ENCODE results near the gene MOB3B. TPM values are rescaled to one million over a fixed set of nuclear protein-coding genes. Genes with fewer than 3 reads are reported as not detected.

The MOB3B gene
- total RNA-seq, 1 donor from 2014 or later, result 1.4 TPM

DNA sequence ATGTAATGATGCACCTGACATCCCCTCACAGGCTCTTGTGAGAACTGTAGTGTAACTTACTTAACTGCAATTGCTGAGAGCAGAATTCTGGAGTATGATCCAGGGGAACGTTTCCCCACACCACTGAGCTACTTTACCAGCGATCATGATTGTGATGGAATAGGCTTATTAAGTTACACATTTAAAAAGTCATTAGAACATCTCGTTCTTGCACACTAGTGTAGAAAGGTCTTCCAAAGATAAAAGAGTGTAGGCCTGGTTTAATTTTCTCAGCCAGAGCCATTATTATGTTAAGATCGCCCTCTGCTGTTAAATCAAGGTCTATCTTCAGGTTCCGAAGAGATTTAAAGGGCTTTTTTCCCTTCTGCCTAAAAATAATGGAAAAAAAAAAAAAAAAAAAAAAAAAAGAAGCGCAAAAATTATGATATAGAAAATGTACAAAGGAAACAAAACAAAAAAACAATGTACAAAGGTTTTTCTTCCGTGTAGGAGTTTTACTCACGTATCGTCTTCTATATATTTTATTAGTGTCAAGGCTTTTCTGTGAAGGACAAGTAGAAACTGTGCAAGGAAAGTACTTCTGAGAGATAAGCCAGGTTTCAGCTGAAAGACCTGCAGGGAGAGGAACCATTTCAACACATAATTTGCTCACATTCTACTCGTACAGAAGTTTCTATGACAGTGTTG, 18.6 kb upstream of the MOB3B start:
- no peak for DNase-seq (ENCODE audit: low read depth)
- Histone ChIP-seq H3K4me3 (ENCODE audit: low read depth, low read length) (no peak overlapping the region), H3K27me3 (ENCODE audit: control insufficient read depth, insufficient read depth, low read length) (no peaks in the 10 kb centered on the region), H3K36me3 (ENCODE audit: control insufficient read depth, insufficient read depth, low read length) (no peaks in the 10 kb centered on the region)
- TF ChIP-seq, protein P1, sequence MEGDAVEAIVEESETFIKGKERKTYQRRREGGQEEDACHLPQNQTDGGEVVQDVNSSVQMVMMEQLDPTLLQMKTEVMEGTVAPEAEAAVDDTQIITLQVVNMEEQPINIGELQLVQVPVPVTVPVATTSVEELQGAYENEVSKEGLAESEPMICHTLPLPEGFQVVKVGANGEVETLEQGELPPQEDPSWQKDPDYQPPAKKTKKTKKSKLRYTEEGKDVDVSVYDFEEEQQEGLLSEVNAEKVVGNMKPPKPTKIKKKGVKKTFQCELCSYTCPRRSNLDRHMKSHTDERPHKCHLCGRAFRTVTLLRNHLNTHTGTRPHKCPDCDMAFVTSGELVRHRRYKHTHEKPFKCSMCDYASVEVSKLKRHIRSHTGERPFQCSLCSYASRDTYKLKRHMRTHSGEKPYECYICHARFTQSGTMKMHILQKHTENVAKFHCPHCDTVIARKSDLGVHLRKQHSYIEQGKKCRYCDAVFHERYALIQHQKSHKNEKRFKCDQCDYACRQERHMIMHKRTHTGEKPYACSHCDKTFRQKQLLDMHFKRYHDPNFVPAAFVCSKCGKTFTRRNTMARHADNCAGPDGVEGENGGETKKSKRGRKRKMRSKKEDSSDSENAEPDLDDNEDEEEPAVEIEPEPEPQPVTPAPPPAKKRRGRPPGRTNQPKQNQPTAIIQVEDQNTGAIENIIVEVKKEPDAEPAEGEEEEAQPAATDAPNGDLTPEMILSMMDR (IDR thresholded peaks at IDR 0.05; ENCODE audit: insufficient read depth, low read length, poor library complexity, severe bottlenecking), result peak; percentile 42

DNA sequence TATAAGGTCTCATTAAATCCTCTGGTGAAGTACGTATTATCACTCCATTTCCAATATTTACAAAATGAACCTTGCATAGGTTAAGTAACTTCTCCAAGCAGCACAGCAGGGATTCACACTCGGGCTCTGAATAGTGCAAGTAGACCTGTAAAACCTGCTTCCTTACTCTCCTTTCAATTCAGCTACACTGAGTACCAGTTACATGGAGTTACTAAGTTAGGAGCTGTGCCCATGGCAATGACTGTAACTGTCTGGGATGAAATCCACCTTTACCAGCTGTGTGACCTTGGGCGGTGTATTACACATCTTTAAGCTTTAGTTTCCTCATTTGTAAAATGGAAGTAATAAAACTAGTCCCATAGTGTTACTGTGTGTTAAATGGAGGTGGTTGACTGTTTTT, 15.9 kb upstream of the MOB3B start:
- H3K36me3 ChIP-seq (ENCODE audit: control insufficient read depth, insufficient read depth, low read length), result no peaks in the 10 kb centered on the region
- no peaks in the 10 kb centered on the region for H3K27me3 ChIP-seq (ENCODE audit: control insufficient read depth, insufficient read depth, low read length)
- no peak for DNase-seq (ENCODE audit: low read depth)
- TF ChIP-seq, protein P1 (IDR thresholded peaks at IDR 0.05; ENCODE audit: insufficient read depth, low read length, poor library complexity, severe bottlenecking), result no peak
- no peak overlapping the region for H3K4me3 ChIP-seq (ENCODE audit: low read depth, low read length)

DNA sequence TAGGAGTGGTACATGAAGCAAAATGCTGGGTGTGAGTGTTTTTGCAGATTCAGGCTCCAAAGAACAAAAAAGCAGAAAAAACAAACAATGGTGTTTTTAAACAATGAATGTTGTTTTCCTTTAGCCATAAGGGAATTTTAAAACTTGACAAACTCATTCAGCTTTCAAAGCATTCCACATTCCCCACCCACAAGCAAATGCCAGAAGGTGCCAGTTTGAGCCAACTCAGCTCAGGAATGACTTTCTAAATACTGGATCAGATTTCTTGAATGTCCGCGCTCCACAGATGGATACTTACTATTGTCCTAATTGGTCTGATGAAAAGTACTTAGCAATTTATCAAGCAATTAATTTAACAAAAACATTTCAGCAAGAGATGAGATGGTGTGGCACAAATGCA, 12.9 kb upstream of the MOB3B start:
- no peak for DNase-seq (ENCODE audit: low read depth)

DNA sequence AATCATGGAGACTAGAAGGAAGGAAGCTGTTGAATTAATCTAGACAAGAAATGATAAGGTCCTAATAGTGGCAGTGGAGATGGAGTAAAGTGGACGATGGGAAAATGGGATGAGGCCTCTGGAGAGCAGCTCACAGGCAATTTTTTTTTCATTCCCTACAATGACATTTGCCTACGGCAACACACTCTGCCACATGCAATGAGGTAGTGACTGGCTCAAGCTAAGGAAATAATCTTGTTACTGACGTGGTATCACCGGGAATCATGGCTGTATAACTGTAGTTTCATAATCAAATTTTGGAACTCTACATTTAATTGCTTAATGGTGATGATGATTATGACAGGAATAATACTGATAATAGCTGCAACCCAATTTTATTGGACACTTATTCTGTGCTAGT, 12.1 kb upstream of the MOB3B start:
- TF ChIP-seq, protein P1 (IDR thresholded peaks at IDR 0.05; ENCODE audit: insufficient read depth, low read length, poor library complexity, severe bottlenecking), result no peak
- no peak for DNase-seq (ENCODE audit: low read depth)
- H3K36me3 ChIP-seq (ENCODE audit: control insufficient read depth, insufficient read depth, low read length), result no peaks in the 10 kb centered on the region
- H3K4me3 ChIP-seq (ENCODE audit: low read depth, low read length), result no peak overlapping the region
- no peaks in the 10 kb centered on the region for H3K27me3 ChIP-seq (ENCODE audit: control insufficient read depth, insufficient read depth, low read length)

More for the DNA sequence above, 12.9 kb upstream of the MOB3B start:
- TF ChIP-seq, protein P1 (IDR thresholded peaks at IDR 0.05; ENCODE audit: insufficient read depth, low read length, poor library complexity, severe bottlenecking), result no peak
- H3K27me3 ChIP-seq (ENCODE audit: control insufficient read depth, insufficient read depth, low read length), result no peaks in the 10 kb centered on the region
- no peak overlapping the region for H3K4me3 ChIP-seq (ENCODE audit: low read depth, low read length)
- no peaks in the 10 kb centered on the region for H3K36me3 ChIP-seq (ENCODE audit: control insufficient read depth, insufficient read depth, low read length)

DNA sequence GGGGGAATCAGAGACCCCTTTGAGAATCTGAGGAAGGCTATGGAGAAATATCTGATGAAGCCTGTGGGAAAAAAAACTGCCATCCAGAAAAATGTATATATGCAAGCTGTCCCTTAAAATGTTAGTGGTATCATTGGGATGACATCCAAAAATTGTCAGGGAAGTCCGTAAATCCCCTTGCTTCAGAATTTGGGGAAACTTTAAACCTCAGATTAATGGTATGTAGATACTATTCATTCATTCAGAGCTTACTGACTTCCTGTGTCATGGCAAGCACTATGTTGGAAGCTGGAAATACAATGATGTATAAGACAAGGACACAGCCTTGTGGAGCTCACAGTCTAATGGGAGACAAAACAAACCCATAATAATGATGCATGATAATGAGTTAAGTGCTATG, 10.9 kb upstream of the MOB3B start:
- no peak overlapping the region for H3K4me3 ChIP-seq (ENCODE audit: low read depth, low read length)
- TF ChIP-seq, protein P1 (IDR thresholded peaks at IDR 0.05; ENCODE audit: insufficient read depth, low read length, poor library complexity, severe bottlenecking), result no peak
- no peaks in the 10 kb centered on the region for H3K27me3 ChIP-seq (ENCODE audit: control insufficient read depth, insufficient read depth, low read length)
- no peak for DNase-seq (ENCODE audit: low read depth)
- no peaks in the 10 kb centered on the region for H3K36me3 ChIP-seq (ENCODE audit: control insufficient read depth, insufficient read depth, low read length)

Data from kidney epithelial cell (primary cell).